Measurements from ENCODE around the gene FBXO42.

DNA sequence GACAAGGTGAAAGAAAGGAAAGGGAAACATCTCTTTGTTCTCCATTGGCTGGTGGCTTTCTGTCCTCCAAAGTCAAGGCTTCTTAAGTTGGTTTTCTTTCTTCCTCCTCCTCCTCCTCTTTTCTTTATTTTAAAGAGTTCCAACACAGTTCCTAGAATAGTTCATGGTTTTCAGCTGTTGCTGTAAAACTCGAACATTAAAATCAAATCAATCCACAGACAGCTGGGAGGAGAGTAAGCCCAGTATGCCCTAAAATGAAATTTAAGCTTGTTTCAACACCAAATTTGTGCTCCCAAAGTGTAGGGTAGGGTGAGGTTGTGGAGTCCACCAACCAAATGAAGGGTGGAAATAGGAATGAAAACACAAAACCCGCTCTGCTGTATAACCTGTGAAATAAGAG, 104.8 kb downstream of the FBXO42 start:
- TF ChIP-seq EZH2 (IDR thresholded peaks at IDR 0.05; ENCODE audit: borderline replicate concordance, low read depth, low read length, severe bottlenecking) (no peak), POLR2A (IDR thresholded peaks at IDR 0.05; ENCODE audit: low read depth, low read length) (no peak), POLR2AphosphoS5 (IDR thresholded peaks at IDR 0.05; ENCODE audit: insufficient read depth, low read depth, low read length) (no peak), GATA2 (IDR thresholded peaks at IDR 0.05; ENCODE audit: insufficient read depth, insufficient read length, low read depth, low read length) (no peak)
- TF ChIP-seq, protein P1, sequence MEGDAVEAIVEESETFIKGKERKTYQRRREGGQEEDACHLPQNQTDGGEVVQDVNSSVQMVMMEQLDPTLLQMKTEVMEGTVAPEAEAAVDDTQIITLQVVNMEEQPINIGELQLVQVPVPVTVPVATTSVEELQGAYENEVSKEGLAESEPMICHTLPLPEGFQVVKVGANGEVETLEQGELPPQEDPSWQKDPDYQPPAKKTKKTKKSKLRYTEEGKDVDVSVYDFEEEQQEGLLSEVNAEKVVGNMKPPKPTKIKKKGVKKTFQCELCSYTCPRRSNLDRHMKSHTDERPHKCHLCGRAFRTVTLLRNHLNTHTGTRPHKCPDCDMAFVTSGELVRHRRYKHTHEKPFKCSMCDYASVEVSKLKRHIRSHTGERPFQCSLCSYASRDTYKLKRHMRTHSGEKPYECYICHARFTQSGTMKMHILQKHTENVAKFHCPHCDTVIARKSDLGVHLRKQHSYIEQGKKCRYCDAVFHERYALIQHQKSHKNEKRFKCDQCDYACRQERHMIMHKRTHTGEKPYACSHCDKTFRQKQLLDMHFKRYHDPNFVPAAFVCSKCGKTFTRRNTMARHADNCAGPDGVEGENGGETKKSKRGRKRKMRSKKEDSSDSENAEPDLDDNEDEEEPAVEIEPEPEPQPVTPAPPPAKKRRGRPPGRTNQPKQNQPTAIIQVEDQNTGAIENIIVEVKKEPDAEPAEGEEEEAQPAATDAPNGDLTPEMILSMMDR (IDR thresholded peaks at IDR 0.05; ENCODE audit: extremely low read depth in 1 of 2, insufficient read depth in 1 of 2, low read depth in 1 of 2, low read length in 2 of 2), result no peak
- TF ChIP-seq, protein P2, sequence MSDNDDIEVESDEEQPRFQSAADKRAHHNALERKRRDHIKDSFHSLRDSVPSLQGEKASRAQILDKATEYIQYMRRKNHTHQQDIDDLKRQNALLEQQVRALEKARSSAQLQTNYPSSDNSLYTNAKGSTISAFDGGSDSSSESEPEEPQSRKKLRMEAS (IDR thresholded peaks at IDR 0.05; ENCODE audit: insufficient read depth, insufficient read length), result no peak

Data from endothelial cell of umbilical vein (primary cell).